Prostate gland (tissue), 2 donors: Measurements from ENCODE around the gene SF3B2. TPM values are rescaled to one million over a fixed set of nuclear protein-coding genes. Genes with fewer than 3 reads are reported as not detected.
A peak's percentile ranks its signal among the peaks of the same experiment; 100 is the strongest.

Experiments used
- DNase-seq: peaks from one replicate; pipeline ENCODE4 v3.0.0-alpha.2; 2019; ENCODE audit warnings: low spot score
- H3K27ac ChIP-seq, 2 donors: fragments of 200-600 bp; sonication (generic); 2 replicates each; pipeline ENCODE4 v1.5.1; 2017 to 2019
- H3K27me3 ChIP-seq: fragments of 200-600 bp; sonication (generic); replicated peaks from 2 replicates; pipeline ENCODE4 v1.5.1; 2019; ENCODE audit not compliant: insufficient read depth
- H3K36me3 ChIP-seq, 2 donors: fragments of 200-600 bp; sonication (generic); 1 replicate in 1 of 2; 2 replicates in 1 of 2; pipeline versions ENCODE4 v1.5.1 to v1.8.1; 2017 to 2019
- H3K4me1 ChIP-seq: fragments of 200-600 bp; sonication (generic); replicated peaks from 2 replicates; pipeline ENCODE4 v1.5.1; 2019
- H3K4me3 ChIP-seq, 2 donors: fragments of 200-600 bp; sonication (generic); 2 replicates each; pipeline ENCODE4 v1.5.1; 2017 to 2019
- H3K9me3 ChIP-seq: fragments of 200-600 bp; sonication (generic); 2 replicates; pipeline ENCODE4 v1.5.1; 2017
- CTCF ChIP-seq, 4 experiments: fragments of 200-600 bp in 2 of 4; fragments of 450-650 bp in 2 of 4; sonication (generic) in 2 of 4; IDR thresholded peaks; 1 replicate in 3 of 4; 2 replicates in 1 of 4; pipeline ENCODE4 v1.5.1; 2016 to 2019; ENCODE audit warnings: antibody characterized with exemption in 4 of 4, mild to moderate bottlenecking in 2 of 4, moderate library complexity in 2 of 4
- POLR2A ChIP-seq: fragments of 450-650 bp; IDR thresholded peaks from one replicate; pipeline ENCODE4 v1.6.1; 2016; ENCODE audit warnings: antibody characterized with exemption, mild to moderate bottlenecking
- POLR2AphosphoS5 ChIP-seq: sonication (generic); formaldehyde crosslinking; IDR thresholded peaks from one replicate; pipeline ENCODE4 v1.6.1; 2017; ENCODE audit warnings: antibody characterized with exemption
- WGBS: methylation state at CpG from one replicate; pipeline ENCODE4 v1.1.5; 2018; 5-methylcytosine and 5-hydroxymethylcytosine counted together
- intact Hi-C: fragments of 100-400 bp; cut with DNase I; formaldehyde crosslinking; loops from one replicate; pipeline ENCODE4 v1.14.2; 2022
- total RNA-seq, 2 donors: library from RNA; depleted of rRNA; stranded (reverse); fragments of >200 nt; gene quantifications; one replicate each; pipeline ENCODE4 v1.1.0, GENCODE V29; 2016

Gene SF3B2
- total RNA-seq, 2 donors from 2014 or later = 130 to 212 TPM

DNA sequence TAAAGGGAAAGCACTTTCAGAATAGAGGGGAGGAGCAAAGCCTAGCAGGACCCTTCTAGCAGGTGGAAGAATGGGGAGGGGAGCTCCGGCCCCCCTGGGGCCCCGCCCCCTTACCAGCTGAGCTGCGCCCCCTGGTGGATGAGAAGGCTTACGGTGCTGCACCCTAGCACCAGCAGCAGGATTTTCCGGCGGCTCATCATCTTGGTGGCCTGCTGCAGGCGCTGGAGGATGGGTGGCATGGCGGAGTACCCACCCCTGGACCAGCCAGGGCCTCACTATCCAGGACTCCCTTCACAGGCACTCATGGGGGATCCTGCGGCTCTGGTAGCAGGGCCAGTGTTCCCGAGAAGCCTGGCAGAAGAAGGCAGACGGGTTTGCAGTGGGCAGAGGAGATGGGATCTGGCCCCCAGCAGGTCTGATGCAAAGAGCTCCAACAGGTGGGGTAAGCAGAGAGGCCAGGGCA, 7.0 kb upstream of the SF3B2 start:
- Histone ChIP-seq H3K36me3 (no peaks in the 10 kb centered on the region), H3K27me3 (no peaks in the 10 kb centered on the region), H3K4me3 (no peak overlapping the region), H3K4me1 (peaks cover 4% of the 10 kb centered on the region), H3K9me3 (no peaks in the 10 kb centered on the region), H3K27ac (no peak overlapping the region)
- intact Hi-C loops = no loop called here
- DNase-seq = peak; percentile 61
- TF ChIP-seq POLR2A = no peak
- TF ChIP-seq POLR2AphosphoS5 = peak; percentile 35
- TF ChIP-seq CTCF (IDR thresholded peaks at IDR 0.05) = peak; percentile 72 to 86 (median 74)
- 12% methylated on average over 10 of the region's 11 CpGs for WGBS

DNA sequence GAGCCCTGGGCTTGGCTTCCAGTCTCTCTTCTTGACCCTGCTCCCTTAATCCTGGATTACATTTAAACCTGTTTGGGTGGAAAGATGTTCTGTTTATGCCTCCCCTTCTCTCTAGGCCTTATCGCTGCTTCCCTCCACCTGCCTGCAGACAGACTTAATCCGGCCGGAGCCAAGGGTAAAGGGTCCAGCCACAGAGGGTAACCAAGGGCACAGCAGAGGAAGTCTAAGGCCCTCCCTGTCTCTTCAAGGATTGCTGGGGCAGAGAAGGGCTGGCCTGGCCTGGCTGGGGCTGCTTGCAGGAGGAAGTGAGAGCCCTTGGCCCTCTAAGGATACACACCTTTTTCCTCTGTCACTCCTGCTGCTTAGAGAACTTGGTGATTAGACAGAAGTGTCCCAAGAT, 5.3 kb upstream of the SF3B2 start:
- Histone ChIP-seq H3K27me3 (no peaks in the 10 kb centered on the region), H3K27ac (no peak overlapping the region), H3K4me3 (no peak overlapping the region), H3K4me1 (peaks cover 4% of the 10 kb centered on the region), H3K9me3 (no peaks in the 10 kb centered on the region), H3K36me3 (no peaks in the 10 kb centered on the region)
- TF ChIP-seq CTCF (IDR thresholded peaks at IDR 0.05) (no peak), POLR2AphosphoS5 (no peak), POLR2A (no peak)
- intact Hi-C loops = no loop called here
- WGBS = 100% methylated on average over 3 of the region's 3 CpGs
- no peak for DNase-seq

- H3K4me1 ChIP-seq = peaks cover 4% of the 10 kb centered on the region
- TF ChIP-seq POLR2AphosphoS5 = no peak
- no peak for TF ChIP-seq POLR2A
- TF ChIP-seq CTCF (IDR thresholded peaks at IDR 0.05) = no peak
- no peaks in the 10 kb centered on the region for H3K9me3 ChIP-seq
- no peaks in the 10 kb centered on the region for H3K36me3 ChIP-seq
- 68% methylated on average over 11 of the region's 11 CpGs for WGBS
- no peak overlapping the region for H3K27ac ChIP-seq
- no peak overlapping the region for H3K4me3 ChIP-seq
- DNase-seq = no peak
- no peaks in the 10 kb centered on the region for H3K27me3 ChIP-seq
- intact Hi-C loops = loop anchor here (2.0 kb wide), 1 partner anchor 45 kb away; the partner anchor contains the start of genes BANF1 and EIF1AD
These were observed 4.4 kb upstream of the SF3B2 start for GRCh38 chr11:66047541-66048365.

DNA sequence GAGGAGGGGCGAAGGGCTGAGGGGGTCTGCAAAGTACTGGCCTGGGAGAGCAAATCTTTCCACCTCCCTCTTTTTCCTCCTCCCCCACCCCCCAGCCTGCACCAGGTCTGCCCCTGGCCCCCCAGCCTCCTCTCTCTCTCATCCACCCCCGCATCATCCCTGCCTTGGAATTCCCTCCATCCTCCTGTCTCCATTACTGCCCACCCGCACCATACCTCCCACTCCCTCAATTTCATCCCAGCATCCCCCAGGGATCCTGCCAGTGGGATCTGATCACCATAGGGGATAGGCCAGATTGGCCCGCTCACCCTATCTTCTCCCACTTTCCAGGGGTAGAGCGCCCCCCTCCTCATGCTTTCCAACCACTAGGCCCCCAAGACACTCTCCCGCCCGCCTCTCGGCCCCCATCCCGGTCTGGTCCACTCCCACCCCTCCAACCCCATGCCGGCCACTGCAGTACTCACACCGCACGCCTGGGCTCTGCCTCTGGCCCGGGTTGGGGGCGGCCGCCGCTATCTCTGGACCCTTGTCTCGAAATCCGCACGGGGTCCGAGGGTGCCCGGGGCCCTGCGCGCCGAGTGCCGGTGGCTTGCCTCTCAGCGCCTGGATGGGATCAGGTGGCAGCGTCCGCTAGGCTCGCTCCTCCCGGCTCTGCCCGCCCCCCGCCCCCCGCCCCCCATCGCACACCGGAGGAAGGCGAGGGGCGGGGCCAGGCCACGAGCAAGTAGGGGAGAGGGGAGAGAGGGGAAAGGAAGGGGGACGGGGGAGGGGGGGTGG, 3.4 kb upstream of the SF3B2 start, which contains the start of gene GAL3ST3:
Gene GAL3ST3, minus strand, starts transcription at position 615 of the 777 bp plus-strand sequence. CDS start 3,746 bp downstream, outside the sequence.
- DNase-seq = no peak
- no peak within 1 kb of the TSS for H3K27ac ChIP-seq

More for the DNA sequence above, 3.4 kb upstream of the SF3B2 start, which contains the start of gene GAL3ST3:
- WGBS = 13% methylated on average over 28 of the region's 39 CpGs
- intact Hi-C loops = loop anchor here (2.0 kb wide), 1 partner anchor 46 kb away; the partner anchor contains the start of genes BANF1 and EIF1AD
- Histone ChIP-seq H3K4me3 (no peak within 1 kb of the TSS), H3K9me3 (no peaks in the 10 kb centered on the region), H3K36me3 (no peaks in the 10 kb centered on the region), H3K27me3 (no peaks in the 10 kb centered on the region), H3K4me1 (peaks cover 7% of the 10 kb centered on the region)
- TF ChIP-seq POLR2AphosphoS5 (no peak), POLR2A (no peak), CTCF (IDR thresholded peaks at IDR 0.05) (no peak)
